HG03066 (cell line): Measurements from ENCODE around the gene NELL1.

Source experiments
- ATAC-seq: cut with Tn5 transposase; IDR thresholded peaks from one replicate; pipeline ENCODE4 v1.9.1; 2021; ENCODE audit warnings: low read depth; ENCODE audit not compliant: unreplicated experiment

The NELL1 gene

DNA sequence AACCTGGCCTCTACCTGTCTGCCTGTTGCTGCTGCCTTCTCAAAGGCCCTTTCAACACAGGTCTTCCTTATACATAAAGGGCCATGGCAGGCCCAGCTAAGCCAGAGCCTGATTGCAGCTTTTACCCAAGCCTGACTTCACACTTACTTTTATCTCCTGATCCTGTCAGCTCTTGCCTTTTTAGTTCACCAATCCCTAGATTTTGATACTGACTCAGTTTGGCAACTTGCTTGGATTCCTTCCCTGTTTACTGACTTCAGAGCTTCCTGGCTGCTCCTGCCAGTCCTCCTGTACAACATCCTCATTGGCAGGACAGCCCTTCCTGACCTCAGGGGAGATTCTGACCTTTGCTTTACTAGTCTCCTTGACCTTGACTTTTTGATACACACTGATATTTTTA is 195.2 kb downstream of the NELL1 start:
- ATAC-seq = no peak

DNA sequence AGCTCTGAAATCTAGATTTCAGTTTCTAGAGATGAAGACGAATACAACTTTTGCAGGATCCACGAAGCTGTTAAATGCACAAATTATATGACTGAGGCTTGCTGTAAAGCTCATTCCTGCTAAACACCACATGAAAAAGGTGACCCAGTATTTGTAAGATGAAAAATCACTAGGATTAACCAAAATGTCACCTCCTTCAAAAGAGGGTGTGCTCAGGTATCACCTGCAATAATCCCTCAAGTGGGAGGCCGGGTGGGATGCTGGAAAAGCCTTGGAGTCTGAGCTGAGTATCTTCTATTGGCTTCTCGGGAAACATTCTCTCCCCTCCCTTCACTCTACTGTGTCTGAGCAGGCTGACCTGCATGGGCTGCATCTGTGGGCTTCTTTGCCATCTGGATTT is 195.8 kb downstream of the NELL1 start:
- ATAC-seq = no peak

DNA sequence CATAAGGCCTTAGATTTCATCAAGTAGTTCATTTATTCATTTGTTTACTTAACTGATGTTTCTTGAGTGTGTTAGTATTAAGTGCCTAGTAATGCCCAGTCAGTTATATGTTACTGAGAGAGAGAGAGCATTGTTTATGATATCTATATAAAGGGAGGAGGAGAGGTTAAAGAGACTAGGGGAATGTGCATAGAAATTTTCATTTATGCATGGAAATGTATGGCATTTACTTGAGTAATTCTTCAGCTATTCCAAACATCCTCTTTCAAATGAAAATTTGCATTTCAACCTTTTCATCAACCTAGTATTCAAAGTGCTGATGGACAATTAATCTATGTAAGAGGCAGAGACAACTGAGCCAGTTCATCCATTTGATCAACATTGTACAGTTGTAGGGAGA is 199.7 kb downstream of the NELL1 start:
- ATAC-seq = no peak

DNA sequence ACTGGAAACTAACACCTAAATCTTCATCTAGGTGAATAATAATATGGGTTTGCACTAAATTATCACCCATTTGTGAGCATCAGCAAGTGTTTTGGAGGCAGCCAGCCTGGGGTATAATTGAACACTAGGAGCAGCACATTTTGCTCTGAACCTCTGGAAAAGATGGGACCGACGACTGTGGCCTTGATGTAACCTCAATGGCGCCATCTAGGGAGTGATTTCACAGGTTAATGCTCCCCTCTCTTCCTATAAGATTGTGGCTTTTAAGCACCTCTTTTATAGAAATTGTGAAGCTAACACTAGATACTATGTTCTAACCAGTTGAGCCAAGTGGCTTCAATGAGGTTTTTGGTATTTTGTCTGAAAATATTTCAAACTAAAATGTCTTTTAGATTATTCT is 203.7 kb downstream of the NELL1 start:
- ATAC-seq = no peak

DNA sequence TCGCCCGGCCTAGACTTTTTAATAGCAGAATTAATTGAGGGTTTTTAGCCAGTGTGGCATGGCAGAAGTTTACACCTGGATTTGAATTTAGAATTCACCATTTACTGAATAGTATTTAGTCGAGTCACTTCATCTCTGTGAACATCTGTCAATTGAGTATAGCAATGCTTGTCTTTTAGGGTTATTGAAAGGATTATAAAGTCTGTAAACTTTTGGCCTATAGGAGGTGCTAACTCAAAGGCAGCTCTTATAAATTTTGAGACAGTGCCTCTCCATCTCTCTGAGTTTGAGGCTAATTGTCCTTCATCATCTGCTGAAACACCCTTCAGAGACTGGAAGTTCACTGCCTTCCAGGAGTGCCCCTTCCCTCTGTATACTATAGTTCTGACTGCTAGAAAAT is 205.0 kb downstream of the NELL1 start:
- no peak for ATAC-seq

DNA sequence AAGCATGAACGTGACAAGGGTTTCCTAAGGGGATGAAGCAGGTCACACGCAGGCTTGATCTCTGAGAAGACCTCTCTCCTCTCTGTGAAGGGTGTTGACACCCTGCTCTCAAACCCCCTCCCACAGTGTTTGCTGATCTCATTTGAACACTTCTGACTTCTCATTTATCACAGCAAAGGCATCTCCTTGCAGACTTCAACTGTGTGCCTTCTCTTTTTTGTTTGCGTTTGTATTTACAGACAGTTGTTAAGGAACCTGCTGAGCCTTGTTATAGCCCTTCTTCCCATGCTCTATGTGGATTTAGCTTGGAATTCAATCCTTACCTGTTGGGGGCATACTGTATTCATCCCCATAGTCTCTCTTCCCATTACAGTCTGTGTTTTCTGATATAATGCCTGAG is 206.5 kb downstream of the NELL1 start:
- ATAC-seq = no peak

DNA sequence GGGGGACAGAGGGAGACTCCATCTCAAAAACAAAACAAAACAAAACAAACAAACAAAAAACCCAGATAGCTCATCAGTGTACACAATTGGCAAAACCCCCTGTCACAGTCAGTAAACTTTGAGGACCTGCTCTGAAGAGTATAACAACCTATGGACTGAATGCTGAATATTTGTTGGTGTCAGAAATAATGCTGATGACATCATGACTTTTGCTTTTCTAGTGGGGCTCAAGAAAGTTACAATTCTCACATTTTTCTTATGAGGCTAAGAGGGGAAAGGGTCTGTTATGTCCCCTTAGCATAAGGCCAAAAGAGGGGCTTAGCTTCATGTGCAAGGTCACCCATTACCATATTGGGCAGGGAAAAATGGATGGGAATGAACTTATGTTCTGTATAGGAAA is 207.4 kb downstream of the NELL1 start:
- ATAC-seq = no peak

DNA sequence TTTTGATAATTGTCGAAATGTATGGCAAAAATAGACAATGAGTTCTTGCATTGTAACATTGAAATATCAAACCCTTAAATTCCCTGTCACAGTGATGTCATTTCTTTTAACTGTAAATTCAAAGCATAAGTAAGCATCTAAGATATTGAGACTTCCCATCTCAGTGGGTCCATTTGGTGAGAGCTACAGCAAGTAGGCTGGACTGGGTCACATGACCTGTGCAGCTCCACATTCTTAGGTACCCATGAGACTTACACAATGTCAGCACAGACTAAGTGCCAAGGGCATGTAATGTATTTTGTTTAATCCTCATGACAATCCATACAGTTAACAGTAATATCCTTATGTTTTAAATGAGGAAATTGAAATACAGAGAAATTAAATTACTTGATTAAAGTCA is 210.7 kb downstream of the NELL1 start:
- no peak for ATAC-seq

DNA sequence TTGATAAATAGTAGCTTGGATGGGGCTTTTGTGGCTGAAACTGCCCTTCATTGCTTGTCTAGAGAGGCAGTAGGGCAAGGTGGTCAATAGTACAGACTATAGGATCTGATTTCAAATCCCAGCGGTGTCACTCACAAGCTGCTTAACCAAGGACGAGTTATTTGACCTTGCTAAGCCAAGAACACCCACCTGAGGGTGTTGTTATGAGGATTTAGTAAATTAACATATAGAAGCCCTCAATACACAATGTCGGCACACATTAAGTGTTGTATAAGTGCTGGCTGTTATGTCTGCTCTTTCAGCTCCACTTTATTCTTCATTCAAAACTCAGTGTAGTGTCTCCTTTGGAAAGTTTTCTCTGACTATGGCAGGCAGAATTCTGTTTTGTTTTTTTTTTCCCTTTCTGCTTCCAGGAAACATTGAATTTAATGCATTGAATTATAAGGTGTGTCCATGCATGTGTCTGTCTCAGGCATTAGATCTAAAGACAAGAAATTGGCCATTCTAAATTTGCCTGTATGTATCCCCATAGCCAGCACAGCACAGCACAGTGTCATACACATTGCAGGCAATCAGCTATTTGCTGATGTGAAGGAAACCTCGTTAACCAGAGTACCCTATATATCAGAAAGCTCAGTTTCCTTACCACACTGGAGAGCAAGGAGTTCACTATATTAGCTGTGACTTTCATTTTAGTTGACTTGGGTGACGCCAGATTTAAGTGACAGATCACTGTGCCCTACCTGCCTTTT is 212.1 kb downstream of the NELL1 start:
- no peak for ATAC-seq

DNA sequence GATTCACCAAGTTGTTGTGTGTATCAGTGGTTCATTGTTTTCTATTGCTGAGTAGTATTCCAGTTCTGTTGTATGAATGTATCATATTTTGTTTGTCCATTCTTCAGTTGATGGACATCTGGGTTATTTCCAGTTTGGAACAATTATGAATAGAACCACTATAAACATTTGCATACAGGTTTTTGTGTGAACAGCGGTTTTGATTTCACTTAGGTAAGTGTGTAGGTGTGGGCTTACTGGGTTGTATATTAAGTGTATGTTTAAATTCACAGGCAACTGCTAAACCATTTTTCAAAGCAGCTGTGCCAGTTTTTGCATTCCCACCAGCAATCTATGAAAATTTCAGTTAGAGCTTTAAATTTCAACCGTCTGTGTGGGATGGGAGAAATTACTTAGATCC is 217.8 kb downstream of the NELL1 start:
- no peak for ATAC-seq

DNA sequence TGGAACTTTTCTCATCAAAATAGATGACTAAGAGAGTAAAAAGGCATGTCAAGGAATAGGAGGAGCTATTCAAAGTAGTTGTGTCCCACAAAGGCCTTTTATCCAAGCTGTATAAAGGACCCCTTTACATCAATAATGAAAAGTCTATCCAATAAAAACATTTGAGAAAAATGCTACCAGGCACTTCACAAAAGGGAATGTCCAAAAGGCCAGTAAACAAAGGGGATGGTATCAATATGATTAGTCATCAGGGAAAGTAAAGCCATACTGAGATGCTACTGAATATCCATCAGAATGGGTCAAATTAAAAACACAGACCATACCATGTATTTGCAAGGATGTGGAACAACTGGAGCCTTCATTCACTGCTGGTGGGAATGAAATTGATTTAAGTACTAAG is 224.9 kb downstream of the NELL1 start:
- no peak for ATAC-seq

DNA sequence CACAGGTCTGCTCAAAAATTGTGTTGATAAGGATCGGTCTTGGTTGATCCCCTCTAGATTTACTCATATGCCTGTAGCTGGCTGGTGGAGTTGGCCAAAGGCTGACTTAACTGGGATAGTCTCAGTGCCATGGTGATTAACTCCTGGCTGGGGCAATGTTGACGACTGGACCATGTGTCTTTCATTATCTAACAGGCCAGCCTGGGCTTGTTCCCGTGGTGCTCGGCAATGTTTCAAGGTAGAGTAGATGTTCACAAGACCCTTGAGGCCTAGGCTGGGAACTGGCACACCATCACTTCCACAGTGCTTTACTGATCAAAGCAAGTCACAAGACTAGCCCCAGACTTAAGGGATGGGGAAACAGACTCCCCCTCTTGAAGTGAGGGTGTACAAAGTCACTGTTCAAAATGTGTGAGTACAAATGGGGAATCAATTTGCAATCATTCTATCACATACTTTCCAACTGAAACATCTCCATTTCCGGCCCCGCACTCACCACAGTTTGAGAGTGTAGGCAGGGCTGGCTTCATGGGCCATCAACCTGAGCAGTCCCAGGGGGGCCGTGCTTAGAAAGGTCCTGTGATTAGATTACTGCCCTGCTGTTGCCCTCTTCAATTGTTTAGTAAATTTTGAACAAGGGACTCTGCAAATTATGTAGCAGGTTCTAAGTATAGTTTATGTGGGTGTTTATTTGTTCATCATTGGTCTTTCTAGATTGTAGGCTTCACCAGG is 240.8 kb downstream of the NELL1 start:
- no peak for ATAC-seq

DNA sequence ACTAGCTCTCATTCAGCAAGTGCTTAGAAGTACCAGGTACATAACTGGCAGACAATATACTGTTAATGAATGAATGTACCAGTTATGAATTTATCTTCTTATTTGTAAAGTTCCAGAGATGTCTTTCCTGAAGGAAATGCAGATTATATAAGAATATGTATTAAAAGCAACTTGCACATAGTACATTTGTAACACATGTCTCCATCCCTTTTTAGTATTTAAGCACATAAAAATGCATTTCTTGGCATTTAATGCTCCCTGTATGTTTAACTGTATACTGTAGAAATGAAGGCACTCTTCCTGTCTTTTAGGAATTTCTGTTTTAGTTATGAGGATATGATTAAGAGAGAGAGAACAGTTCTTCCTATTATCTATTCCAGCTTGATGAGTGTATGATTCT is 241.3 kb downstream of the NELL1 start:
- no peak for ATAC-seq

DNA sequence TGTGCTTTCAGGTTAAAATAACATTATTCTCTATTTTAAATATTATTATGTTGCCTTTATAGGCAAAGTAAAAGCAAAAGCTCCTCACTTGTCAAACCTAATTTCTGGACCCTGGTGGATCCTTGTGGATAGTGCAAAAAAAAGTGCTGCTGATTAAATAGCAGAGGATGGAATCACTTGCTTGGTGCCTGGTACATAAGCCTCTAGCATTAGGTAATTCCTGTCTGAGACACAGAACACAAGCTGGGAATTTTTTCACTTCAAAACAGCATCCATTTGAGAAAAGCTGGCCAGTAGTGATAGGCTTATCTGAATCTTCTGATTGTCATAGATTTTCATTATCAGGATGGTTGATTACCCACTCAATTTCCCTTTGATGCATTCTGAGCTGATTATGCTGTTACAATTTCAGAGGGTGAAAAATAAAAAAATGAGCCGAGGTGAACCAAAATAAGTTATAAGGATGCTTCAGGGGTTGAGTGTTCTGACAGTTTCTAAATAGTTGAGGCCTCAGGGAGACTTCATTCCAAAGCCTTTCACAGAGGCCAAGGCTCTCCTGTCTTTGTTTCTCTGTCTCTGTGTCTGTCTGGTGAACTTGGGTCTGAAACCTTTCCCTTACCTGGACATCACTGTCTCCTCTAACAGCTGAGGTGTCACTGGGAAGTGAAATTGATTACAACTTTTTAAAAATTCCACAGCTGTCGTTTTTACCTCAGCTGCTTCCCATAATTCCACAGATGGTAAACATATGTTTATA is 242.9 kb downstream of the NELL1 start:
- no peak for ATAC-seq

DNA sequence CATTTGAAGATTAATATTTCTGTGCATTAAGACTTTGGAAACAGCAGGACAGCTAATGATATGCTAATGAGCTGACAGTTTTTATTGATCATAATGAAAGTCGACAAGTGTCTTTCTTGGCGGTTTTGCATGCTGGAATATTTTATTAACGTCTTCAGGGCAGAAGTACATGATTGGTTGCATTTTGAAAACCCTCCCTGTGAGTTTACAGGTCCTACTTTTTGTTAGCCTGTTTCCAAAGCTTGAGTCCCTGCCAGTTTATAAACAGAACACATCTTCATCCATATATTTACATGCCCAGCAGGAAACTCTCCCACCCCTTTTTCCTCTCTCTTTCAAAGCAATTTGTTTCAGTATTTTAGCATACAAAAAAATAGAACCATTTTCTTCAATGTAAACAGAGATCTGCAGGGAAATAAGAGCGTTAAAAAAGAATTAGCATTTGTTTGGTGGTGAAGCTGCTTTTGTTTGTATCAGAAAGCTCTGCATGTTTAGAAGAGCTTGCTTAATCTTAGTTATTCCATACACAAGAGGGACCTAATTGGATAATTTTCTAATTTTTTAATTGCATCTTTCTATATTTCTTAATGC is 243.6 kb downstream of the NELL1 start:
- ATAC-seq = no peak

DNA sequence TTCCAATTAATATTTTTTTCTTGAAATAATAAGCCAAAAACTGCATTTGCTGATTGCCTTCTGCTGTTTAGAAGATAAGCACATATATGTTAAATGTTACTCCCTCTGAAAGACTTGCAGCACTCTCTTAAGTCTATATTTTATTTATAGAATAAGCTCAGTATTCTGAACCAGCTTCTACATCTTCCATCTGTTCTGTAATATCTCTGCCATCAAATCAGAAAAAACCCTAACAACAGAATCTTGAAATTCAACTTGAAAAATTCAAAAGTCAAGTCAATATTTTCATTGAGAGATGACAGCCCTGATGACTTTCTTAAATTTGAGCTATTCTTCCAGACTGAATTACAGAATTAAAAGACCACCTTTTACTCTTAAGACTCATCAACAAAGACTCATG is 247.9 kb downstream of the NELL1 start:
- no peak for ATAC-seq

DNA sequence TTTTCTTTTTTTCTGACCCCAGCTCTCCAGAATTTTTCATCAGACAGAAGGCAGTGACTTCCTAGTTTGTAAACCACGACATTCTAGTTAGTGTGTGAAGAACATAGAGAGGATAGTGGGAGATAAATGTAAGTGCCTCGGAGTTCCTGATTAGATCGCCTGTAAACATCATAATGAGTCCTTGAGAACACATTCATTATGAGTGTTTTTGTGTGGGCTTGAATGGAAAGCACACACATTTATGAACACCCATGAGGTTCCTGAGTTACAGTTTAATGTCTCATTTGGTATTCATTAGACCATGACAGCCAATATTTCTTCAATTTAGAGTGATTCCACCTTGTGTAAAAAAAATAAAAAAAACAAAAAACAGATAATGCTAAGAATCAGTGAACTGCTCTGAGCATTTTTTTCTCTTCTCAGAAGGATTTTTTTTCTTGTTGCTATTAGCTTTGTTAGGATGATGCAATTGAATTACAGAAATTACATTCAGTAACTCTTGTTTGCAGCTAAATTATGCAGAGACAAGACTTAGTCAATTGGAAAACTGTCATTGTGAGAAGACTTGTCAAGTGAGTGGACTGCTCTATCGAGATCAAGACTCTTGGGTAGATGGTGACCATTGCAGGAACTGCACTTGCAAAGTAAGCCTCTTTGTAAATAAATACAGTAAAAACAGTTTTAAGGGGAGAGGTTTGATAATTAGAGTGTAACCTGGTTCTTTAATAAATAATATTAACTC is 257.6 kb downstream of the NELL1 start:
- ATAC-seq = no peak

DNA sequence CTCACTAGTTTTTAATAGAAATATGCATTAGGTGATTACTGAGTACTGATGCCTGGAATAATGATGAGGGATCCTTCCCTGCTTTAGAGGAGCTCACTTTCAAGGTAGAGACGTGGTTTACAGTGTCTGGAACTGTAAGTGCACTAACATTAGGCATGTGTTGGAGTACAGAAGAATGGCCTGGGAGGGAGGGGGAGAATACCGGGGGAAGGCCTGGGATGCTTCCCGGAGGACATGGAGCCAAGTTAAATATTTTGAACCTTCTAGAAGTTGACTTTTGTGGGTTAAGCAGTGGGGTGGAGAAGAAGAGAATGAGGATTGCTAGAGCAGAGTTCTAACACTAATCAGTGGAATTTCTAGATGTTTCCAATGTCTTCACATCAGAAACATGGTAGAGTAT is 261.6 kb downstream of the NELL1 start:
- no peak for ATAC-seq

DNA sequence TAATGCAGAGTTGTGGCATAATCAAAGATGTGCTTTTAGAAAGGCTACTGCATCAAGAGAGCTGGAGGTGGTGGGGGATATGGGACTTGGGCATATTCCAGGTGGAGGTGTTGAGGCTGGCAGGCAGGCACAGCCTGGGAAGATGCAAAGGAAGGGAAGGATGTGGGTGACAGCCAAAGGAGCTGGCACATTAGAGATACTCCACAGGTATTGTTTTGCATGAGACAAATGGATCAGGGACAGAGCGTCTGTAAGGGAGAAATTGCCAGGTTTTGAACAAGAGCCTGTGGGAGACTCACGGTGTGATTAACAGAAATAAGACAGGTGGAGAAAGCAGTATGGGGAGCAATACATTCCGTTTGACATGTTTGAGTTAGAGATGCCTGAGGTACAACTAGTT is 263.7 kb downstream of the NELL1 start:
- ATAC-seq = no peak

DNA sequence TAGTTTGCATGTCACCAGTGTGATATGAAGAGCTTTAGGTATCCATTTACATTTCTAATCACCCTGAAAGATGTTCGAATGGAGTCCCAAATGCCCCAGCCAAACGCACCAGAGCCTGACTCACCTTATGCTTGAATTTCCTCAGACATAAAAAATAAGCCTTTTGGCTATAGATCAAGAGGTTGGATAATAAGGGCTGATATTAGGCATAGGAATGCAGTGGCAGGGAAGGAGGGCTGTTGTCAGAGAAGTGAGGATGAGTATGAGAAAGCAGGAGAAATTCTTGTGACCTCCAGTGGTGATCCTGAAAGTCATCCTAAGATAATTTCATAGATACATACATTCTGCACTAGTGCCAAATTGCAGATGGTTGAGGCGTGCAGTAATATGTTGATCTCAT is 264.6 kb downstream of the NELL1 start:
- no peak for ATAC-seq

DNA sequence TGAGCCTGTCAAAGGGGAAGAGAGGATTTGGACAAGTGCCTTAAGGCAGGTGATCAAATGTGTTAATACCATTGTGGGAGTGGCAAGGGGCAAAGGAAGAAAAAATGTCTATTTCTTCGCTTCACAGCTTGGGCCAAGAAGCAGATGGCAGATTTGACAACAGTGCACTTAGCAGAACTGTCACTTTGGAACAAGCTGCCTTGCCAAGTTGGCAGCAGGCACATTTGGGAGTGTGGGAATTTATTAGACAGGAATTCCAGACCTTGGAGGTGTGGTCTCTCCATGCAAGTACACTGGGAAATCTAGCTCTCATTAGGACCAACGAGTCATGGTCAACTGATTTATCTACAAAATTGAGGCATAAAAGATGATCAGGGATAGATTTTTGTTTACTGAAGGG is 265.1 kb downstream of the NELL1 start:
- ATAC-seq = no peak
